Fibroblast of lung (primary cell): ENCODE data around the gene IRF9.

Source experiments
- EZH2 ChIP-seq: IDR thresholded peaks from 2 replicates; pipeline ENCODE4 v1.5.1; 2012; ENCODE audit warnings: low read length, control low read depth, mild to moderate bottlenecking; ENCODE audit errors: missing control alignments
- TF ChIP-seq, protein P1 (sequence below), 2 donors: IDR thresholded peaks in 1 of 2; conservative IDR thresholded peaks in 1 of 2; 1 replicate in 1 of 2; 2 replicates in 1 of 2; pipeline ENCODE4 v1.5.1; 2011 to 2012; ENCODE audit warnings: low read length in 2 of 2, control low read depth in 1 of 2, inconsistent platforms in 1 of 2, low read depth in 1 of 2, mild to moderate bottlenecking in 1 of 2

DNA sequence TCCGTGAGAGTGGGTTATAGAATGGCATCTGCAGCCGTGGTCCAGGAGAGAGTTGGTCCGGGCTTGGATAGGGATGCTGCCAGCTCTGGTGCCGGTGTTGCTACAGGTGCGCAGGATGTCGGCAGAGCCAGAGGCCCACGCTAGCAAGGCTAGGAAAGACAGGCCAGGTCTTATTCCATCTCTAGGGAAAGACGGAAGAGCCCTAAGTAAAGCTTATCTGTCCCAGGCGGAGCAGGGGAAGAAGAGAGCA lies 25.6 kb upstream of the IRF9 start:
- TF ChIP-seq, protein P1, sequence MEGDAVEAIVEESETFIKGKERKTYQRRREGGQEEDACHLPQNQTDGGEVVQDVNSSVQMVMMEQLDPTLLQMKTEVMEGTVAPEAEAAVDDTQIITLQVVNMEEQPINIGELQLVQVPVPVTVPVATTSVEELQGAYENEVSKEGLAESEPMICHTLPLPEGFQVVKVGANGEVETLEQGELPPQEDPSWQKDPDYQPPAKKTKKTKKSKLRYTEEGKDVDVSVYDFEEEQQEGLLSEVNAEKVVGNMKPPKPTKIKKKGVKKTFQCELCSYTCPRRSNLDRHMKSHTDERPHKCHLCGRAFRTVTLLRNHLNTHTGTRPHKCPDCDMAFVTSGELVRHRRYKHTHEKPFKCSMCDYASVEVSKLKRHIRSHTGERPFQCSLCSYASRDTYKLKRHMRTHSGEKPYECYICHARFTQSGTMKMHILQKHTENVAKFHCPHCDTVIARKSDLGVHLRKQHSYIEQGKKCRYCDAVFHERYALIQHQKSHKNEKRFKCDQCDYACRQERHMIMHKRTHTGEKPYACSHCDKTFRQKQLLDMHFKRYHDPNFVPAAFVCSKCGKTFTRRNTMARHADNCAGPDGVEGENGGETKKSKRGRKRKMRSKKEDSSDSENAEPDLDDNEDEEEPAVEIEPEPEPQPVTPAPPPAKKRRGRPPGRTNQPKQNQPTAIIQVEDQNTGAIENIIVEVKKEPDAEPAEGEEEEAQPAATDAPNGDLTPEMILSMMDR (conservative IDR thresholded peaks at IDR 0.05 in 1 of 2, IDR thresholded peaks at IDR 0.05 in 1 of 2; ENCODE audit: low read depth in 1 of 2, low read length in 2 of 2): no peak
- no peak for TF ChIP-seq EZH2
